ENCODE data around the gene EIPR1. TPM values are rescaled to one million over a fixed set of nuclear protein-coding genes. Genes with fewer than 3 reads are reported as not detected.

EIPR1 gene
- total RNA-seq, 4 donors from 2014 or later: 26.1 to 51.6 (median 40.0) TPM

- intact Hi-C loops (cut with DNase I): loop anchor here (10.0 kb wide), 1 partner anchor 88 kb away; no protein-coding TSS in a partner anchor
- TF ChIP-seq CTCF (IDR thresholded peaks at IDR 0.05): no peak
- TF ChIP-seq POLR2A (IDR thresholded peaks at IDR 0.05): no peak
- Histone ChIP-seq H3K4me3 (replicated peaks in 1 of 3) (no peak overlapping the region), H3K4me1 (peaks cover 0 to 5% of the 10 kb centered on the region in 2 donors), H3K27me3 (no peaks in the 10 kb centered on the region), H3K27ac (no peak overlapping the region), H3K9me3 (no peaks in the 10 kb centered on the region), H3K36me3 (peaks cover 0 to 4% of the 10 kb centered on the region in 2 donors)
- 89 to 91% methylated on average over 16 of the region's 16 CpGs for WGBS, 2 donors
- no peak for DNase-seq
Measured at GRCh38 chr2:3196716-3197115, 180.9 kb downstream of the EIPR1 start.

GRCh38 chr2:3195641-3196476 is 181.8 kb downstream of the EIPR1 start:
- H3K27me3 ChIP-seq: no peaks in the 10 kb centered on the region
- peaks cover 0 to 5% of the 10 kb centered on the region in 2 donors for H3K4me1 ChIP-seq
- H3K4me3 ChIP-seq (replicated peaks in 1 of 3): no peak overlapping the region
- no peak for DNase-seq
- no peak overlapping the region for H3K27ac ChIP-seq
- intact Hi-C loops (cut with DNase I): loop anchor here (10.0 kb wide), 1 partner anchor 89 kb away; no protein-coding TSS in a partner anchor
- H3K9me3 ChIP-seq: no peaks in the 10 kb centered on the region
- TF ChIP-seq CTCF (IDR thresholded peaks at IDR 0.05) (no peak), POLR2A (IDR thresholded peaks at IDR 0.05) (no peak)
- 86 to 92% methylated on average over 21 of the region's 21 CpGs for WGBS, 2 donors
- H3K36me3 ChIP-seq: peaks cover 0 to 4% of the 10 kb centered on the region in 2 donors

- TF ChIP-seq POLR2A (IDR thresholded peaks at IDR 0.05) (no peak), CTCF (IDR thresholded peaks at IDR 0.05) (no peak)
- Histone ChIP-seq H3K36me3 (peaks cover 0 to 4% of the 10 kb centered on the region in 2 donors), H3K27ac (no peak overlapping the region), H3K4me1 (peaks cover 0 to 5% of the 10 kb centered on the region in 2 donors), H3K4me3 (replicated peaks in 1 of 3) (no peak overlapping the region), H3K27me3 (no peaks in the 10 kb centered on the region), H3K9me3 (no peaks in the 10 kb centered on the region)
- no peak for DNase-seq
- intact Hi-C loops (cut with DNase I): loop anchor here (10.0 kb wide), 1 partner anchor 90 kb away; no protein-coding TSS in a partner anchor
- 93 to 98% methylated on average over 4 to 11 of the region's 11 CpGs for WGBS, 2 donors
Measured at GRCh38 chr2:3194828-3195227, 182.8 kb downstream of the EIPR1 start.

GRCh38 chr2:3193443-3194330 is 183.9 kb downstream of the EIPR1 start:
- 87 to 88% methylated on average over 20 of the region's 20 CpGs for WGBS, 2 donors
- Histone ChIP-seq H3K27me3 (no peaks in the 10 kb centered on the region), H3K4me1 (peaks cover 0 to 5% of the 10 kb centered on the region in 2 donors), H3K36me3 (peaks cover 0 to 4% of the 10 kb centered on the region in 2 donors), H3K27ac (peak overlapping the region; percentile 9 to 71 (median 57)), H3K4me3 (replicated peaks in 1 of 3) (no peak overlapping the region), H3K9me3 (no peaks in the 10 kb centered on the region)
- TF ChIP-seq POLR2A (IDR thresholded peaks at IDR 0.05) (no peak), CTCF (IDR thresholded peaks at IDR 0.05) (no peak)
- DNase-seq: no peak
- intact Hi-C loops (cut with DNase I): loop anchor here (10.0 kb wide), 1 partner anchor 91 kb away; no protein-coding TSS in a partner anchor
